Activated T-helper 9 cell treated with anti-CD3 and anti-CD28 coated beads, Interleukin-2, amount 50 U/mL, for 16 hours (primary cell): Measurements from ENCODE around the gene CNNM2.
A peak's percentile ranks its signal among the peaks of the same experiment; 100 is the strongest.

Experiments used
- DNase-seq: peaks from one replicate; pipeline ENCODE4 v3.0.0-alpha.2; 2020; ENCODE audit warnings: low read depth

CNNM2 gene

GRCh38 chr10:102917962-102918816, at the start of gene CNNM2:
Gene CNNM2, plus strand, starts transcription at chr10:102918294. Its CDS starts 187 bp downstream, at chr10:102918481.
- peak; percentile 99 for DNase-seq

- DNase-seq: no peak
These were observed 49.2 kb upstream of the CNNM2 start for GRCh38 chr10:102868911-102869257.

GRCh38 chr10:102869258-102870198, 48.6 kb upstream of the CNNM2 start, which contains the start of gene AS3MT:
Gene AS3MT, plus strand, starts transcription at chr10:102869470. Its CDS starts 123 bp downstream, at chr10:102869593.
- no peak for DNase-seq

GRCh38 chr10:102870221-102870620, 47.9 kb upstream of the CNNM2 start:
- DNase-seq: no peak

DNA sequence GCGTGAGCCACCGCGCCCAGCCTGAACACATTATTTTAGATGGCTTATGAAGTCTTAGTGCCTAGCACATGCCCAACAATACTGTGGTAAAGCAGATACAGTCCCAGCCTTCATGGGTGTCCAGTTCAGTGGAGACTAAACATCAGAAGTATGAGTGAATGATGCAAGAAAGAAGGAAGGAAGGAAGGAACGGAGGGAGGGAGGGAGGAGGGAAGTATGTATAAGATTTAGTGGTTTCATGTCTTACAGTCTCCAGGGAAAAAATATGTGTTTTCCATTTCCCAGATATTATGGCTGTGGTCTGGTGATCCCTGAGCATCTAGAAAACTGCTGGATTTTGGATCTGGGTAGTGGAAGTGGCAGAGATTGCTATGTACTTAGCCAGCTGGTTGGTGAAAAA, 45.9 kb upstream of the CNNM2 start:
- DNase-seq: no peak

DNA sequence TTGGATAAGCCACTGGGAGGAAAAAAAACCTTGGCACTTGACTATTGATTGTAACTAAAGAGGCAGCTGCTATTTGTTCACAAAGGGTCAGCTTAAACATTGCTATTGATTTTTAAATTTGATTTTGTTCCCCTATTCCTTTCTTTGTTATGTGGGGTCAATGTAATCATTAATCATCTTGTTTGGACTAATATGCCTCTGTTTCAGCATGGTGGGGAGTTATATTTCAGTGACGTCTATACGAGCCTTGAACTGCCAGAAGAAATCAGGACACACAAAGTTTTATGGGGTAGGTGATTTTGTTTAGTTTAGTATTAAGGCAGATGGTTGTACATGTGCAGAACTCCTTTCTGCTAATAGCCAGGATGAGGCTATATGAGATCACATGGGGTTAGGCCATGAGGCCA, 41.3 kb upstream of the CNNM2 start:
- no peak for DNase-seq

DNA sequence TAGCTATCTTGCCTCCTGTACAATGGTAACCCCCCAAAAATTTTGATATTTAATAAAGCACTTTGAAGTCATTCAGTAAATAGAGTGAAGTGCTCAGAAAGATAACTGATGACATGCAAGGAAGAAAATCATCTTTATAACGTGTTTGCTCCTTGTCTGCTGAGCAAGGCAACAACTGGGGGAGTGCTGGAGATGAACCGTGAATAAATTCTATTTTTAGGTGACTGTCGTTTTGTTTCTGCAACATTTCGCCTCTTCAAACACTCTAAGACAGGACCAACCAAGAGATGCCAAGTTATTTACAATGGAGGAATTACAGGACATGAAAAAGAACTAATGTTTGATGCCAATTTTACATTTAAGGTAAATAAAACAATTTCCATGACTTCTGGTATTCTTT, 39.5 kb upstream of the CNNM2 start:
- no peak for DNase-seq

DNA sequence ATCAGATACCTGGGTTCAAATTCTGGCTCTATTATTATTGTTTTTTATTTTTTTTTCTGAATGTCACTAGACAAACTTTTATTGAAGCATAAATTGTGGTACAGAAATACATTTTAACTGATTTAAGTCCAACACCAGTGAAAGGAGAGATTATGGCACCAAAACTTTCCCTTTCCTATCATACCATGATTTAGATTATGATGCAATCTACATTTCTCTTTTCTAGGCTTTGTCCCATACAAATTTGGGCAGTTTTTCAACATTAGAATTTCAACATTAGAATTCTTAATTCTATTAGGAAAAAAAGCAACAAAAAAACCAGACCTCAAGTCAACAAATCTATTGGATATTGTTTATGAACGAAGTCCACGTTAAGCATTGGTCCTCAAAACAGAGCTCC, 37.8 kb upstream of the CNNM2 start:
- no peak for DNase-seq

- DNase-seq: no peak
These were observed 30.0 kb upstream of the CNNM2 start for GRCh38 chr10:102888048-102888447.

GRCh38 chr10:102894466-102895213, 23.5 kb upstream of the CNNM2 start:
- DNase-seq: no peak

GRCh38 chr10:102900006-102900405, 18.1 kb upstream of the CNNM2 start:
- no peak for DNase-seq

- DNase-seq: no peak
These were observed 13.7 kb upstream of the CNNM2 start for GRCh38 chr10:102904346-102904745.

DNA sequence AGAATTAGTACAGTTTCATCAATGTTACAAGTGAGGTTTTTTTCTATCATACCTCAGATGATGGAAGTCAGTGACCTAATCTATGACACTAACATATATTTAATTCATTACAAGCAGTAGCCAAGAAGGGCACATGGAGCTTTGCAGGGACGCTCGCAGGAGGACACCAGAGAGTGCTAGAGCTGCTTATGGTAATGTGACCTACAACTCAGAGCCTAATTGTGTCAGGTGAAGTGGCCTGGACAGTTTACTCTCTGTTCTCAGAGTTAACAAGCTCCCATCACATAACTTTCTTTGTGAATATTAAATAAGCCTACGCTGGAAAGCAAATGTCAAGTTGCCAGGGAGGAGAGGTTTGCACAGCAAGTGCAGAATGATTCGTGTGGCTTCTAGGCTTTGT, 11.6 kb upstream of the CNNM2 start:
- no peak for DNase-seq

GRCh38 chr10:102914781-102915180, 3.3 kb upstream of the CNNM2 start:
- DNase-seq: no peak

GRCh38 chr10:102916173-102916572, 1.9 kb upstream of the CNNM2 start:
- no peak for DNase-seq

DNA sequence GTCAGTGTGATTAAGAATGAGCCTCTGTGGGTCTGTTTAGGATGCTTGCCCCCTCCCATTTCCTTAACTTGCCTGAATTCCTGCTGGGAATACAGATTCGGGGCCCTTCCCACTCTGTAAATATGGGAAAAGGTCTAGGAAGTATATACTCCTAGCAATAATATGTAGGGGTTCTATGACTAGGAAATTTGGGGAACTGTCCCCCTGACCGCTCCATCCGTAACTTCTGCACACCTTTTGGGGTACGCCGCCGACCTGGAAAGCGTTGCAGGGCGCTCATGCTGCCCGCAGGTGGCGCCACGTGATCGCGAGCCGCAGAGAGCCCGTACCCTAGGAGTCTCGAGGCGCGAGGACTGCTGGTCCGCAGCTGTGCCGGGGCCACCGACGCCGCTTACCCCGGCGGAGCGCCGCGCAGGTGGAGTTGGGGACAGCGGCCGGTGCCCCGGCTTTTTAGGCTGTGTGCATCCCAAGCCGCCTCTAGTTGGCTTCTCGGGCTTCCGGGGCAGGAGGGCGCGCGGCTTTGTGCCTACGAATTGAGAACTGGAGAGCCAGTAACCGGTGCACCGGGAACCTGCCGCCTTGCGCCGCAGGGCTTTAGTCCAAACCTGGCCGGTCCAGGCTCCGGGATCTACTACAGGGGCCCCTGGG, 656 bp upstream of the CNNM2 start:
- peak; percentile 74 for DNase-seq

GRCh38 chr10:102918817-102919245, 737 bp downstream of the CNNM2 start:
- peak; percentile 15 for DNase-seq

DNA sequence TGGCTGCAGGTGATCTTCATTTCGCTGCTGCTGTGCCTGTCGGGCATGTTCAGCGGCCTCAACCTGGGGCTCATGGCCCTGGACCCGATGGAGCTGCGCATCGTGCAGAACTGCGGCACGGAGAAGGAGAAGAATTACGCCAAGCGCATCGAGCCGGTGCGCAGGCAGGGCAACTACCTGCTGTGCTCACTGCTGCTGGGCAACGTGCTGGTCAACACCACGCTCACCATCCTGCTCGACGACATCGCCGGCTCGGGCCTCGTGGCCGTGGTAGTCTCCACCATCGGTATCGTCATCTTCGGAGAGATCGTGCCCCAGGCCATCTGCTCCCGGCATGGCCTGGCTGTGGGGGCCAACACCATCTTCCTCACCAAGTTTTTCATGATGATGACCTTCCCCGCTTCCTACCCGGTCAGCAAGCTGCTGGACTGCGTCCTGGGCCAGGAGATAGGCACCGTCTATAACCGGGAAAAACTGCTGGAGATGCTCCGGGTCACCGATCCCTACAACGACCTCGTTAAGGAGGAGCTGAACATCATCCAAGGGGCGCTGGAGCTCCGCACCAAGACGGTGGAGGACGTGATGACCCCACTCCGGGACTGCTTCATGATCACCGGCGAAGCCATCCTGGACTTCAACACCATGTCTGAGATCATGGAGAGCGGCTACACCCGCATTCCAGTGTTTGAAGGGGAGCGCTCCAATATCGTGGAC, 1.3 kb downstream of the CNNM2 start:
- no peak for DNase-seq

- DNase-seq: no peak
These were observed 2.1 kb downstream of the CNNM2 start for GRCh38 chr10:102919992-102920739.

DNA sequence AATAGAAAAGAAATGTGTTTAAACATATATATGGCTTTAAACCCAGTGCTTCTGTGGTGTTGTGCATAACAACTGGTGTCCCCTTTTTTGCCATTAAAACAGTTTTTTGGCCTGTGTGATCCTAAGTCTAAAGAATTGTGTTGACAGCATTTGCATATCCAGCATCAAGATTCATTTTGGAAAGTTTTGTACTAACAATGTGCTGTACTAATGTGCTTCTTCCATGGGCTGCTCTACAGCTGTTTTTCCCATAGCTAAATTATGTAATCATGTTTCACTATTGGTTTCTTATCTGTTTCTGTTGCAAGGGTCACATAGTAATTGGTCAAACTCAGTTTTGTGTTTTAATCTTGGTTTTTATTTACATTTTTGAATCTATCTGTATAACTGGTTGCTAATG, 5.5 kb downstream of the CNNM2 start:
- no peak for DNase-seq
